ENCODE data around the gene SYT13. TPM values are rescaled to one million over a fixed set of nuclear protein-coding genes. Genes with fewer than 3 reads are reported as not detected.

Gene SYT13
- total and polyA plus RNA-seq, 8 donors = 2.5 to 30.9 (median 6.6) TPM

DNA sequence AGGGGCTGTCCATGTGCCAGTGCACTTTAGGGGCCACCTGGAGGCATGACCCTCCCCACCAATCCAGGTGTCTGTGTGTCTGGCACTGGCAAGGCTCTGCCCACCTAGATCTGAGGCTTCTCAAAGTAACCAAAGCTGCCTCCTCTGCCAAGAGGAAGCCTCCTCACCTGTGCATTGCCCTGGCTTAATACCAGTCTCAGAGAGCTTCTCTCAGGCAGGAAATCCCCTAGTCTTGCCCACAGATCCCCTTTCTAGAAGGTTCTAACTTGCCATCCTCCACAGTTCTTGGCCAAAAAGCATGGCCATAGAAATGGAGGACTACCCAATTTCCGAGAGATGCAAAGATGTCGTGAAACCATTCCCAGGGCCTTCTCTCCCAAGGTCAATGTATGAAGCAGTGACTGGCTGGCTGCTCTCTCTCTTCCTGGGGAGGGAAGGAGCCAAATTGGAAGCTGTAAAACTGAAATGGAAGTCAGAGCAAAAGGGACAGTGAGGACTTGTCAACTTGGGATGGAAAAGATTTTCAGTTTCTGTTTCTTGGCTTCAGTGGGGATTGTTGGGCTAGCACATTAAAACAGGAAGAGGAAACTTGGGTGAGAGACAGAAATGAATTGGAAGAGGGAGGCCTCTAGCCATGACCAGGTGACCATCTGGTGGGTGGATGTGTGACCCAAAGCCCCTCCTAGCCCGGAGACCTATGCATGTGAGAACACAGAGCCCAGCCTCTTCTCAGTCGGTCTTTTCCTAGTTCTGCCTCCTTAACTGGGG lies 70.9 kb downstream of the SYT13 start:
- peaks cover 0 to 5% (median 0%) of the 10 kb centered on the region in 3 donors for H3K36me3 ChIP-seq
- DNase-seq = no peak
- no peaks in the 10 kb centered on the region for H3K9me3 ChIP-seq
- H3K4me1 ChIP-seq = no peaks in the 10 kb centered on the region
- no peak for FAIRE-seq
- intact Hi-C loops (cut with DNase I) = no loop called here
- H3K4me3 ChIP-seq = no peak overlapping the region
- TF ChIP-seq, protein P1, sequence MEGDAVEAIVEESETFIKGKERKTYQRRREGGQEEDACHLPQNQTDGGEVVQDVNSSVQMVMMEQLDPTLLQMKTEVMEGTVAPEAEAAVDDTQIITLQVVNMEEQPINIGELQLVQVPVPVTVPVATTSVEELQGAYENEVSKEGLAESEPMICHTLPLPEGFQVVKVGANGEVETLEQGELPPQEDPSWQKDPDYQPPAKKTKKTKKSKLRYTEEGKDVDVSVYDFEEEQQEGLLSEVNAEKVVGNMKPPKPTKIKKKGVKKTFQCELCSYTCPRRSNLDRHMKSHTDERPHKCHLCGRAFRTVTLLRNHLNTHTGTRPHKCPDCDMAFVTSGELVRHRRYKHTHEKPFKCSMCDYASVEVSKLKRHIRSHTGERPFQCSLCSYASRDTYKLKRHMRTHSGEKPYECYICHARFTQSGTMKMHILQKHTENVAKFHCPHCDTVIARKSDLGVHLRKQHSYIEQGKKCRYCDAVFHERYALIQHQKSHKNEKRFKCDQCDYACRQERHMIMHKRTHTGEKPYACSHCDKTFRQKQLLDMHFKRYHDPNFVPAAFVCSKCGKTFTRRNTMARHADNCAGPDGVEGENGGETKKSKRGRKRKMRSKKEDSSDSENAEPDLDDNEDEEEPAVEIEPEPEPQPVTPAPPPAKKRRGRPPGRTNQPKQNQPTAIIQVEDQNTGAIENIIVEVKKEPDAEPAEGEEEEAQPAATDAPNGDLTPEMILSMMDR (IDR thresholded peaks at IDR 0.05) = no peak
- 83 to 84% methylated on average over 4 of the region's 4 CpGs for WGBS, 2 donors
- H3K27ac ChIP-seq = no peak overlapping the region
- ATAC-seq = no peak
- no peaks in the 10 kb centered on the region for H3K27me3 ChIP-seq

DNA sequence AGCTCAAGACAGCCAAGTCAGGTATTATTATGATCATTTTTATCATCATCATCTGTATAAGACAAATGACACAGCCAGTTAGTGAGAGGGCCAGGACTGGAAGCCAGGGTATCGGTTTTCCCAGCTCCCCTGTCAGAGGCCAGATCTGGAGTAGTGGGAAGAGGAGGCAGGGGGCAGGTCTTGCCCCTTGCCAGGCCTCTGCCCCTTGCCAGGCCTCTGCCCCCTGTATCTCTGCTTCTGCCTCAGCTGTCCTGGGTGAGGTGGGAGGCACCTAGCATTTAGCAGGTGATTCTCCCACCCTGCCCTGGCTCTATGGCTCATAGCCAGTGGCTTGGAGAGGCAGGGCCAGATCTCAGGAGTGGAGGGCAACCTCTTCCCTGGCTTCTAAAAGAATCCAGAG lies 72.4 kb downstream of the SYT13 start:
- H3K4me3 ChIP-seq = no peak overlapping the region
- intact Hi-C loops (cut with DNase I) = no loop called here
- peaks cover 0 to 5% (median 0%) of the 10 kb centered on the region in 3 donors for H3K36me3 ChIP-seq
- ATAC-seq (no peak), DNase-seq (no peak), FAIRE-seq (no peak)
- no peak overlapping the region for H3K27ac ChIP-seq
- H3K9me3 ChIP-seq = no peaks in the 10 kb centered on the region
- no peaks in the 10 kb centered on the region for H3K4me1 ChIP-seq
- TF ChIP-seq, protein P1 (IDR thresholded peaks at IDR 0.05) = no peak
- 93 to 100% methylated on average over 1 of the region's 1 CpG for WGBS, 2 donors
- H3K27me3 ChIP-seq = no peaks in the 10 kb centered on the region

DNA sequence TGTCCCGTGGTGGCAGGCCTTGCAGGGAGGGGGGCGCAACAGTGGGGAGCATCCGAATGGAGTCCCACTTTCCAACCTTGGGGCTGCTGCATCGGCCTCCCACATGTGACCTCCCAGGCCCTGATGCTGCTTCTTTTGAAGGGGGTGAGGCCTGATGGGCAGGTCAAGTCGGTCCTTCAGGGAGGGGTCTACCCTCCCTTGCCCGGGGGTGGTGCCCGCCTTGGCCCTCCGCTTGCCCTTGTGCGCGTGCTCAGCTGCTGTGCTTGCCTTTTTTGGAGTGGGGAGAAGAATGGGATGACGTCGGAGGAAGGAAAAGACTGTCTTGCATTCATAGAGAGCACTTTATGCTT lies 72.8 kb downstream of the SYT13 start:
- no peak for ATAC-seq
- Histone ChIP-seq H3K9me3 (no peaks in the 10 kb centered on the region), H3K4me1 (no peaks in the 10 kb centered on the region), H3K27ac (no peak overlapping the region), H3K27me3 (no peaks in the 10 kb centered on the region), H3K4me3 (no peak overlapping the region), H3K36me3 (peaks cover 0 to 5% (median 0%) of the 10 kb centered on the region in 3 donors)
- no peak for FAIRE-seq
- TF ChIP-seq, protein P1 (IDR thresholded peaks at IDR 0.05) = no peak
- intact Hi-C loops (cut with DNase I) = no loop called here
- 91 to 94% methylated on average over 12 of the region's 12 CpGs for WGBS, 2 donors
- no peak for DNase-seq

DNA sequence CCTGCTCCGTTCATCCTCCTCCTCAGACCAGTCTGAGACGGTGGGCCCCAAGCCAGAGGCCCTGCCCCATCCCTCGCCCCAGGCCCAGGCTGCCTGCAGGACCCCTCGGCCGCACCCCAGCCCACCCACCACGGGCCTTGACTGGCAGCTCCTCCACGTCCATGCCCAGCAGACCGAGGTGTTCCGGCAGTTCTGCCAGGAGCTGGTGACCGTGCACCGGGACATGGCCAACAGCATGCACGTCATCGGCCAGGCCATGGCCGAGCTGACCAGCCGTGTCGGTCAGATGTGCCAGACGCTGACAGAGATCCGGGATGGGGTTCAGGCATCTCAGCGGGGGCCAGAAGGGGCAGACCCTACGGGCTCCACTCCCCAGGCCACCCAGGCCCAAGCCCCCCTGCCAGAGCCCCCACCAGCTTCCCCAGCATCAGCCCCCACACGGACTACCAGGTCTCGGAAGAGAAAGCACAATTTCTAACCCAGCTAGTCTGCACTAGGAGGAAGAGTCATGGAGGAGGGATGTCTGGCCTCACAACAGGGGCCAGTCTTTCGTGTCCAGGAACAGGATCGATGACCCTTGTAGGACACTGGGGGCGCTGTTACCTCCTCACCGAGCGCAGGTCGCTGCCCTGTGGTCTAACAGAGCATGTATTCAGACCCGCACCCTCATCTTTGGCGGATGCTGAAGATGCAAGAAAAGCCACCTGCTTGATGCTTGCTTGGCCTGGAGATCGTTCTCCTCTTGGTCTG lies 73.4 kb downstream of the SYT13 start:
- H3K4me3 ChIP-seq = no peak overlapping the region
- no peaks in the 10 kb centered on the region for H3K27me3 ChIP-seq
- no peak for FAIRE-seq
- intact Hi-C loops (cut with DNase I) = no loop called here
- TF ChIP-seq, protein P1 (IDR thresholded peaks at IDR 0.05) = no peak
- no peaks in the 10 kb centered on the region for H3K9me3 ChIP-seq
- 92 to 95% methylated on average over 31 of the region's 31 CpGs for WGBS, 2 donors
- H3K36me3 ChIP-seq = peaks cover 0 to 5% (median 0%) of the 10 kb centered on the region in 3 donors
- peak in 1 of 6 donors; percentile 77 for DNase-seq
- no peak overlapping the region for H3K27ac ChIP-seq
- ATAC-seq = no peak
- no peaks in the 10 kb centered on the region for H3K4me1 ChIP-seq

DNA sequence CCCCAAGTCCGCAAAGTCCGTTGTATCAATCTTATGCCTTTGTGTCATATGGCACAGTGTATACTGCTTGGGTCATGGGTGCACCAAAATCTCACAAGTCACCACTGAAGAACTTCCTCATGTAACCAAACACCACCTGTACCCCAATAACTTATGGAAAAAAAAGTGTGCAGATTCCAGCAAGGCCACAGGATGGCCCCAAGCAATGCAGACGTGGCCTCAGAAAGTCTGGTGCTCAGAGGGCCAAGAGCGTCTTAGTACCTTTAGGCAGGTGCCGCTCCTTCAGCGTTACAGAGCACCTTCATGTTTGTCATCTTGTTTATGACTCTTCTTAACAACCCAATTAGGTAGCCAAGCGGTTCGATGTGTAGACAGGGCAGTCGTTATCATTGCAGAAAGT lies 74.4 kb downstream of the SYT13 start:
- Histone ChIP-seq H3K27me3 (no peaks in the 10 kb centered on the region), H3K9me3 (no peaks in the 10 kb centered on the region), H3K27ac (no peak overlapping the region), H3K4me1 (no peaks in the 10 kb centered on the region), H3K36me3 (peaks cover 0 to 5% (median 0%) of the 10 kb centered on the region in 3 donors), H3K4me3 (no peak overlapping the region)
- FAIRE-seq (no peak), ATAC-seq (no peak), DNase-seq (no peak)
- intact Hi-C loops (cut with DNase I) = no loop called here
- TF ChIP-seq, protein P1 (IDR thresholded peaks at IDR 0.05) = no peak
- 91 to 95% methylated on average over 9 of the region's 9 CpGs for WGBS, 2 donors

All from pancreas (tissue), 10 donors.